OCI-LY3 (cell line): ENCODE data around the gene ANKRD33.

Experiments used
- H2AFZ ChIP-seq: fragments of 200-600, 300-600 bp; shearing (Covaris generic); 2 replicates; pipeline ENCODE4 v1.6.0; 2014; ENCODE audit warnings: antibody characterized with exemption, low read depth, low read length
- H3K27ac ChIP-seq: fragments of 200-600, 300-600 bp; sonication (generic); 2 replicates; pipeline ENCODE4 v1.5.1; 2014; ENCODE audit warnings: mild to moderate bottlenecking, low read length, moderate library complexity, mixed read lengths
- H3K27me3 ChIP-seq: fragments of 200-600, 300-600 bp; sonication (generic); 2 replicates; pipeline ENCODE4 v1.6.1; 2014; ENCODE audit warnings: low read depth, low read length, mixed read lengths
- H3K36me3 ChIP-seq: fragments of 200-600, 300-600 bp; sonication (generic); replicated peaks from 2 replicates; pipeline ENCODE3; 2014; ENCODE audit warnings: low read depth, low read length, mixed read lengths
- H3K4me1 ChIP-seq: fragments of 300-600, 200-600 bp; sonication (generic); 2 replicates; pipeline ENCODE4 v1.6.1; 2014; ENCODE audit warnings: low read length, mixed read lengths
- H3K4me2 ChIP-seq: fragments of 200-600, 300-600 bp; sonication (generic); 2 replicates; pipeline ENCODE4 v1.6.1; 2014; ENCODE audit warnings: low read length, mixed read lengths
- H3K4me3 ChIP-seq: fragments of 300-600, 200-600 bp; sonication (generic); 2 replicates; pipeline ENCODE4 v1.5.1; 2014; ENCODE audit warnings: antibody characterized with exemption, mild to moderate bottlenecking, low read length, moderate library complexity
- H3K79me2 ChIP-seq: fragments of 300-600, 200-600 bp; shearing (Covaris generic); 2 replicates; pipeline ENCODE4 v1.6.1; 2014; ENCODE audit warnings: mild to moderate bottlenecking, low read length, mixed read lengths
- H3K9ac ChIP-seq: fragments of 300-600, 200-600 bp; shearing (Covaris generic); 2 replicates; pipeline ENCODE4 v1.6.0; 2014; ENCODE audit warnings: mild to moderate bottlenecking, low read length, moderate library complexity
- H3K9me3 ChIP-seq: fragments of 200-600, 300-600 bp; shearing (Covaris generic); 2 replicates; pipeline ENCODE4 v1.6.1; 2014; ENCODE audit warnings: low read length, mixed read lengths; ENCODE audit not compliant: insufficient read depth
- H4K20me1 ChIP-seq: fragments of 200-600, 300-600 bp; sonication (generic); 2 replicates; pipeline ENCODE4 v1.6.1; 2016; ENCODE audit warnings: low read length, mixed read lengths; ENCODE audit not compliant: insufficient read depth
- EZH2phosphoT487 ChIP-seq: fragments of 200-600 bp; shearing (Covaris generic); IDR thresholded peaks from 2 replicates; pipeline ENCODE4 v1.6.1; 2018; ENCODE audit warnings: antibody characterized with exemption, mixed run types, low read depth
- TF ChIP-seq, protein P1 (sequence below): fragments of 200-600, 300-600 bp; sonication (generic); IDR thresholded peaks from 2 replicates; pipeline ENCODE4 v1.5.1; 2014; ENCODE audit warnings: antibody characterized with exemption, low read length, low read depth

The ANKRD33 gene

DNA sequence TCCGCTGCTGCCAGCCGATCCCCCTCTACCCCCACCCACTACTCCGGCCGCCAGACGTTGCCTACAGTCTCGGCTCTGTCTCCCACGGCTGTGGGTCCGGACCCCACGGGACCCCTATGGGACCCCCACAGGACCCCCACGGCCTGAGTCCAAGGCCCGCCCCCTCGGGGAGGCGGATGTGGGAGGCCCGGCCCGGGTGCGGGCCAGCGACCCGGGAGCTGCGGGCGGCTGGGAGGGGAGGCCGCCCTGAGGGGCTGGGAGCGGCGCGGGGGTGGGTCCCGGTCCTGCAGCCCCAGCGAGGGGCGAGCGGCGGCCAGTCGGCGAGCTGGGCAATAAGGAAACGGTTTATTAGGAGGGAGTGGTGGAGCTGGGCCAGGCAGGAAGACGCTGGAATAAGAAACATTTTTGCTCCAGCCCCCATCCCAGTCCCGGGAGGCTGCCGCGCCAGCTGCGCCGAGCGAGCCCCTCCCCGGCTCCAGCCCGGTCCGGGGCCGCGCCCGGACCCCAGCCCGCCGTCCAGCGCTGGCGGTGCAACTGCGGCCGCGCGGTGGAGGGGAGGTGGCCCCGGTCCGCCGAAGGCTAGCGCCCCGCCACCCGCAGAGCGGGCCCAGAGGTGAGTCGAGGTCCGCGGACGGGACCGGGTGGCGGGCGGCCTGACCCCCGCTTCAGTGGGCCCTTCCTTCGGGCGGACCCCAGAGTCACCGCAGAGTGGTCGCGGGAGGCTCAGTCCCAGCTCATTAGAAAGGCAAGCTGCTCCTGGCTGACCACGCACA, 19.4 kb downstream of the ANKRD33 start, which contains the start of gene ACVRL1:
Gene ACVRL1 (plus strand): TSS at position 422 of the 773 bp plus-strand sequence. CDS start 4,971 bp downstream, outside the sequence.
- Histone ChIP-seq H4K20me1 (no peaks in the 10 kb centered on the region), H3K79me2 (no peaks in the 10 kb centered on the region), H3K9me3 (no peaks in the 10 kb centered on the region), H3K4me2 (no peak within 1 kb of the TSS), H3K27me3 (peaks cover 35% of the 10 kb centered on the region), H3K4me3 (no peak within 1 kb of the TSS), H3K36me3 (no peaks in the 10 kb centered on the region), H3K9ac (no peak within 1 kb of the TSS), H3K4me1 (peaks cover 4% of the 10 kb centered on the region; the same call in 1 of the 2 replicates), H2AFZ (no peak within 1 kb of the TSS), H3K27ac (no peak within 1 kb of the TSS)
- TF ChIP-seq, protein P1, sequence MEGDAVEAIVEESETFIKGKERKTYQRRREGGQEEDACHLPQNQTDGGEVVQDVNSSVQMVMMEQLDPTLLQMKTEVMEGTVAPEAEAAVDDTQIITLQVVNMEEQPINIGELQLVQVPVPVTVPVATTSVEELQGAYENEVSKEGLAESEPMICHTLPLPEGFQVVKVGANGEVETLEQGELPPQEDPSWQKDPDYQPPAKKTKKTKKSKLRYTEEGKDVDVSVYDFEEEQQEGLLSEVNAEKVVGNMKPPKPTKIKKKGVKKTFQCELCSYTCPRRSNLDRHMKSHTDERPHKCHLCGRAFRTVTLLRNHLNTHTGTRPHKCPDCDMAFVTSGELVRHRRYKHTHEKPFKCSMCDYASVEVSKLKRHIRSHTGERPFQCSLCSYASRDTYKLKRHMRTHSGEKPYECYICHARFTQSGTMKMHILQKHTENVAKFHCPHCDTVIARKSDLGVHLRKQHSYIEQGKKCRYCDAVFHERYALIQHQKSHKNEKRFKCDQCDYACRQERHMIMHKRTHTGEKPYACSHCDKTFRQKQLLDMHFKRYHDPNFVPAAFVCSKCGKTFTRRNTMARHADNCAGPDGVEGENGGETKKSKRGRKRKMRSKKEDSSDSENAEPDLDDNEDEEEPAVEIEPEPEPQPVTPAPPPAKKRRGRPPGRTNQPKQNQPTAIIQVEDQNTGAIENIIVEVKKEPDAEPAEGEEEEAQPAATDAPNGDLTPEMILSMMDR = no peak
- TF ChIP-seq EZH2phosphoT487 = no peak

DNA sequence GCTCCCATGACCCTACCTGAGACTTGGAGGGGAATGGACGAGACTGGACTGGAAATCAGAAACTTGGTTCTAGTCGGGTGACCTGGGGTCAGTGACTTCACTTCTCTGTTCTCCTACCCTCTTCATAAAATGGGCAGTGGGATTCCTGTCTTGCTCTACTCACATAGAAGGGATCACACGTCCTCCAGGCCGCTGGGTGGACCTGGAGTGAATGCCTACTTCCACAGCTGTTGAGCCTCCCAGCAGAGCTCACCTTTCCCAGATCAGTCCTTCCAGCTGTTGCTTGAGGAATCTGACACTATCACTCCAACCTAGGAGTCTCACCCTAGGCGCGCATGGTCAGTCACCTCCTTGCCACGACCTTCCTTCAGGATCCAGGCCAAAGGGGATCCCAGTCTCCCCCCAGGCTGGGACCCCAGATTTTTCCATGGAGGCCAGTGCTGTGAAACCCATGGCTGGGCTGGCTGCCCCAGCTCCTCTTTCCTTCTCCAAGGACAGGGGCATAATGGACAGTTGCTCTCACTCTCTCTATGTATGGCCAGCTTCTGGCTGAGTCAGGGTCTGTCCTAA, 20.0 kb downstream of the ANKRD33 start:
- Histone ChIP-seq H3K4me2 (no peak overlapping the region), H3K4me1 (peaks cover 6% of the 10 kb centered on the region; the same call in 1 of the 2 replicates), H3K9me3 (no peaks in the 10 kb centered on the region), H2AFZ (no peak overlapping the region), H3K9ac (no peak overlapping the region), H3K36me3 (no peaks in the 10 kb centered on the region), H3K4me3 (no peak overlapping the region), H3K79me2 (no peaks in the 10 kb centered on the region), H3K27me3 (peaks cover 35% of the 10 kb centered on the region), H3K27ac (no peak overlapping the region), H4K20me1 (no peaks in the 10 kb centered on the region)
- TF ChIP-seq, protein P1 = no peak
- no peak for TF ChIP-seq EZH2phosphoT487

DNA sequence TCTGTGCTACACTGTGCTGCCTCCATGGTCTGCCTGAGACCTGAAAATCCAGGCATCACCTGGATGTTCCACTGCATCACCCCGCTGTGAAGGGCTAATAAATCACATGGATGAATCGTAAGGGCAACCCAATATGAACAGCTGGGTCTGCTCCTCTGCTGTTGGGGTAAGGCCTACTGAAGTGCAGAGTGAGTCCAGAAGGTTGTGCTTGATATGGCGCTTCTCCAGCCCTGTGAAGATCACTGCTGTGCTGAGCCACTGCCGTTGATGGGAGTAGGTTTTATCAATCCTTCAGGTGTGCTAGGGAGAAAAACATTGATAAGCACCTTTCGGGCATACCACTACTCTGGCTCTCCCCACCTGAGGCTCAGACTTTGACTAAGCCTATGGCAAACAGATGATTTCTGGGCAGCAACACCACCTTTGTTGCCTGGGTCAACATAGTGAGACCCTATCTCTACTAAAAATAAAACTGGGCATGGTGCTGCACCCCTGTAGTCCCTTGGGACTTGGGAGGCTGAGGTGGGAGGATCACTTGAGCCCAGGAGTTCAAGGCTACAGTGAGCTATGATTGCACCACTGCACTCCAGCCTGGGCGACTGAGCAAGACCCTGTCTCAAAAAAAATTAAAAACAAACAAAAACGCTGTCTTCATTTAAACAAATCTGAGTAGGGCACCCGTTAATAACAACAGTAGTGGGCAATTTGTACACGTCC, 21.1 kb downstream of the ANKRD33 start:
- no peak for TF ChIP-seq EZH2phosphoT487
- TF ChIP-seq, protein P1 = no peak
- Histone ChIP-seq H3K27ac (no peak overlapping the region), H3K9me3 (no peaks in the 10 kb centered on the region), H3K9ac (no peak overlapping the region), H2AFZ (no peak overlapping the region), H3K4me1 (peaks cover 6% of the 10 kb centered on the region; the same call in 1 of the 2 replicates), H3K4me3 (no peak overlapping the region), H3K4me2 (no peak overlapping the region), H3K36me3 (no peaks in the 10 kb centered on the region), H3K79me2 (no peaks in the 10 kb centered on the region), H4K20me1 (no peaks in the 10 kb centered on the region), H3K27me3 (peaks cover 35% of the 10 kb centered on the region)

DNA sequence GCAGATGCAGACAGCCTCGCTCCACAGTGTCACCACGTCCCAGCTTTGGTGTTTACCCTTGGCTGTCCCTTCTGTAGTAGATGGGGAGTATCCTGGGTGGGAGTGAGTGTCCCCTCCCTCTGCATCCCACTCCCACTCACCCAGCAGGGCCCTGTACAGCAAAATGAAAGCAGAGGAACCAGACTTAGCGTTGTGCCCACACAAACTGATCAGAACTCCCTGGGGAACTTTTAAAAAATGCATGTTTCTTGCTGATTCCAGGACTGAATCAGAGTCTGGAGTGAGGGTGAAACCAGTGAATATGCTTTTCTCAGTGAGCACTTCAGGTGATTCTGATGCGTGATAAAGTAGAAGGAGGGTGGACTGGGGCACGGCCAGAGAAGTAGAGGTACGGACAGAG, 22.3 kb downstream of the ANKRD33 start:
- Histone ChIP-seq H3K27me3 (peaks cover 29% of the 10 kb centered on the region), H3K27ac (no peak overlapping the region), H3K9me3 (no peaks in the 10 kb centered on the region), H3K79me2 (no peaks in the 10 kb centered on the region), H3K4me2 (no peak overlapping the region), H3K4me1 (peaks cover 6% of the 10 kb centered on the region; the same call in 1 of the 2 replicates), H3K36me3 (no peaks in the 10 kb centered on the region), H3K9ac (no peak overlapping the region), H4K20me1 (no peaks in the 10 kb centered on the region), H3K4me3 (no peak overlapping the region), H2AFZ (no peak overlapping the region)
- TF ChIP-seq, protein P1 = no peak
